HG03097 (cell line): ENCODE data around the gene DIMT1.
A peak's percentile ranks its signal among the peaks of the same experiment; 100 is the strongest.

Experiments used
- ATAC-seq: cut with Tn5 transposase; IDR thresholded peaks from one replicate; pipeline ENCODE4 v1.9.1; 2021; ENCODE audit not compliant: unreplicated experiment, low FRiP score

Gene DIMT1

DNA sequence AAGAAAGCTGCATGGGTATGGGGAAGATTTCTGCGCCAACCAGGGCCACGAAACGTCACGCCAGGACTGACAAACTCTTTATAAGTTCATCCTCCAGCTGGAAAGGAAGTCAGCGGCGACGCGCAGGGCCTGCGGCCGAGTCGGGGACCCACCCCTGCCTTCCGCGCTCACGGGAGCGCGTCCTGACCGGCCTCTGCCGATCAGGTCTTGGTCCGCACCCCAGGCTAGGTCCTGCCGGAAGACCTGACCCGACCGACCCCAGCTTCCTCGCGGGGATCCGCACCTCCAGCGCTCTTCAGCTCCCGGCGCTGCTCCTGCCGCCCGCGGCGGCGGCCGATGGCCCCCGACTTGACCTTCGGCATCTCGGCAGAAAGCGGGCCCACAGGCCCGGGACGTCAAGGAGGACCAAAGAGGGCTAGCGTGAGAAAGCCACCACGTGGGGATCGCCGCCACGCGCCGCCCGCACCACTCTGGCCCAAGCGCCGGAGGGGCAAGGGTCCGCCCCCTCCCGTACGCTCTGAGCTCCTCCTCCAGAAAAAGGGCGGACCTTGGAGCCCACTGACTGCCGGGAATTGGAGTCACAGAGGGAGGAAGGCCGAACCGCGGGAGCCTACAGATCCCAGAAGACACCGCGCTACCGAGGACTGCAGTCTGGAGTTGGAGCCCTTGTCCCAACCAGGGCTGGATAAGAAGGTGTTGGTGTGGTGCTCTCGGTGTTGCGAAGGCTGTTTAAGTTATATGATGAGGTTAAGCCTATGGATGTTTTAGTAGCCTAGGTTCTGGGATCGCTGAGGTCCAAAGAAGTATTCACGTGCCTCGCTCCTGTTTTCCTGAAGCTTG, at the start of gene DIMT1:
Gene DIMT1 (minus strand): TSS at position 495 of the 840 bp plus-strand sequence. CDS start 133 bp downstream, at position 362.
- peak; percentile 98 for ATAC-seq

DNA sequence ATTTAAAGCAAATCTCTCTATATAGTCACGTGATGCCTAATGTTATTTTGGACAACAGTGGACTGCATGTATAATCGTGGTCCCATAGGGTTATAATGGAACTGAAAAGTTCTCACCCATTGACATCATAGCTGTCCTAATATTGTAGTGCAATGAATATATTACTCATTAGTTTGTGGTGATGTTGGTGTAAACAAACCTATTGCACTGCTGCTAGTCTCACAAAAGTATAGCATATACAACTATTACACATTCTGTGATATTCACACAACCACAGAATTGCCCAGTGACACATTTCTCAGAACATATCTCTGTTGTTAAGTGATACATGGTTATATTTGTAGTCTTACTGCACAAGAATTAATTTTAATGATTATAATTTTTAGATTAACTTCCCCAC, 46.6 kb upstream of the DIMT1 start:
- ATAC-seq, result no peak

- no peak for ATAC-seq
Measured at GRCh38 chr5:62448528-62448927, 44.8 kb upstream of the DIMT1 start.

GRCh38 chr5:62432621-62433064, 28.9 kb upstream of the DIMT1 start:
- no peak for ATAC-seq

- no peak for ATAC-seq
Measured at GRCh38 chr5:62431735-62432620, 28.3 kb upstream of the DIMT1 start.

DNA sequence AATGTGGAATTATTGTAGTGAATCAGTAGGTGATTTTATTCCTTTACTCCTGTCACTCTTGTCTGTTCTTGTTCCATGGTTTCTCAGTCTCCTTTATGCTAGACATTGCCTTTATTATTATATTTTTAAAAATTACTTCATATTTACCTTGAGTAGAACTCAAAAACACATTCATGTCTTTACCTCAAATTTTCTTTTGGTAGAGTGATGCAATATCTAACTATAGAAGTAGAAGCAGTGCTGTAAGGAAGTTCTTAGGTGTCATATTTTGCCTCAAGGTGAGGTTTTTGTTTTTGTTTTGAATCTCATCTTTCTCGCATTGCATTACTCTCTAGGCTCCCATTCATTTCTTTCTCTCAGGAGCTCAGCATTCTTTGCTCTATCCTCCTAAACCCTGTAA, 21.1 kb upstream of the DIMT1 start:
- ATAC-seq, result no peak

DNA sequence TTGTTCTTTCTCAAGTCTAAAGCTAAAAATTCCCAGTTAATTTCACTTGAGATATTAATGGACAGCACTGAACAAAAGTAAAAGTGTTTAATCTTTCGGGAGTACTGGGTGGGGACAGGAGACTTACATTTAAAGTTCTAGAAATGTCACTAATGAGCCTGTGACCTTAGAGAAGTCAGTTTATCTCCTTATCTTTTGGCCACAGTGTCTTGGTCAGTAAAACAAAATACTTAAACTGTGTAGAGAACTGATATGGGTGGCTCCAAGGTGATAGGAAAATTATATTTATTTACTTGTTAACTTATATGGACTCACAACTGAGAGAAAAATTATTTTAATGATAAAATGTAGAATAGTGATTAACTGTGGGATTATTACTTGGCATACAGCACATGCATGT, 17.7 kb upstream of the DIMT1 start:
- no peak for ATAC-seq

DNA sequence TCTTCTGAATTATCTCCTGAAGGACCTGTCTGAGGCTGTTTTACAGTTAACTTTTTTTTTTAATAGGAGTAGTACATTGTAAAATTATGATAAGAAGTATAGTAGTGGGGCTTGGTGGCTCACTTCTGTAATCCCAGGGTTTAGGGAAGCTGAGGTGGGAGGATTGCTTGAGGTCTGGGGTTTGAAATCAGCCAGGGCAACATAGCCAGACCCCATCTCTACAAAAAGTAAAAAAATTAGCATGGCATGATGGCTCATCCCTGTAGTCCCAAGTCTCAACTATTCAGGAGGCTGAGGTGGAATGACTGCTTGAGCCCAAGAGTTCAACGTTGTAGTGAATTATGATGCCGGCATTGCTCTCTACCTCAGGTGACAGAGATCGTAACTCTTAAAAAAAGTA, 15.9 kb upstream of the DIMT1 start:
- no peak for ATAC-seq

DNA sequence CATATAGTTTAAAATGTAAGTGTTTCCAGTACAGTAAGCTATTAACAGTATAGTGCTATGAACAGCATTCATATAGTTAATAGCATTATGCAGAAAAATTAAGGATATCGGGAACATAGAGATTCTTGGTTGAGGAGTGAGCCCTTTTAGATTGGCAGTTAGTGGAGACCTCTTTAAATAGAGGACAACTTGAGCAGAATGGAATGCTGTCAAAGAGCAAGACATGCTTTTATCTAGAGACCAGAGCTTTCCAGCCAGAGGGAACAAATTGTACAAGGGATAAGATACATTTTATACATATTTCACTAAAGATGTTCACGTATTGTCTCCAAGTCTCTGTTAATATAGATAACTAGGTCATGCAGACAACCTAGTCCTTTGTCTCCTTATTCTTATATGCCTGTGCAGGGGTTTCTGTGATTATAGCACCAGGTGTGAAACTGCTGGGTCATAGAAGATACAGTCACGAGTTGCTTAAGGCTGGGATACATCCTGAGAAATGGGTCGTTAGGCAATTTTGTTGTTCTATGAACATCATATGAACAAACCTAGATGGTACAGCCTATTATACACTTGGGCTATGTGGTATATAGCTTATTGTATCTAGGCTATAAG, 14.9 kb upstream of the DIMT1 start:
- ATAC-seq, result no peak

DNA sequence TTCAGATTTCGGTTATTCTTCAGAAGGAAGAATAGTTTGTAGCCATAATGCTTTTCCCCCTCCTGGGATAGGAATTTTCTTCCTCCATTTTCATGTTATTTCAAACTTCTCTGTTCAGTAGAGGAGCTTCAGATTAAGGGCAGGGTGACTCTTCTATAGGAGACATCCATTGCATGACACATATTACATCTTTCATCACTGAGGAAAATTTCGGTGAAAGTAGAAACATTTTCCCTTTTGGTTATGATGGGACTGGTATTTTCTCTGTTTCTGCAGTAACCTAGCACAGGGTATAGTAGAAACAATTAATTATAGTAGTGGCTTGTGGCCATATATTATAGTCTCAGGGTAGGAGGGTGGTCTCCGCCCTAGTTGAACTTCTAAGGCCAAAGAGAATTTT, 10.0 kb upstream of the DIMT1 start:
- no peak for ATAC-seq

DNA sequence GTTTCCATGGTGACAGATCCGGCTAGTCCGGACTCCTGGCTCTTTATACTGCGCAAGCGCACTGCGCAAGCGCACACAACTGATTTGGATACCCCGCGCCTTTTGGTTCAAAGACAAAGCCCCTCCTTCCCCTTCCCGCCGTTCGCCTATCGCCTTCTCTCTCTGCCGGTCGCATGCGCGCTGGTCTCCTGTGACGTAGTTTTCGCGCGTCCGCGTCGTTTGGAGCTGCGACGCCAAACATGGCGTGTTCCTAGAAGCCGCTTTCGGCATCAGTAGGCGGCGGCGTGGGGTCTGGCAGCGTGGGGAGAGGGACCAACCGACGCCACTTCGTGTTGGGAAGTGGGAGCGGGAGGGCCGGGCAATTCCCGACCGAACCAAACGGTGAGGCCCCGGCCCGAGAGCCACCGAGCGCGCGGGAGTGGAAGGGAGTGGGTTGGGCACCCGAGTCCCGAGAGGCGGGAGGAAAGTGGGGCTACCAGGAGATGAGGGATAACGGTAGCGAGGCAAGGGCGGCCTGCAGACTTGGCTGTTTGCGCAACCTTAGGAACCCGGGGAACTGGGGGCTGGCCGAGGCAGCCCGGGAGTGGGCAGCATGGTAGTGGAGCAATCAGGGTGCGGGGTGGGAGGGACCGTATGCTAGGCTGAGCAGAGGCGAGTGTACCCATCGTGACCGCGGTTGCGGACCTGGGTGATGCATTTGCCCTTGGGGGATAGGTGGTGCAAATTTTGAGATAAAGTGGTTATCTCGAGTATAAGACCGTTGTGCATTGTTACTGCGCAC, 9.0 kb upstream of the DIMT1 start, which contains the start of gene IPO11:
Gene IPO11 (plus strand): TSS at position 215 of the 781 bp plus-strand sequence. CDS start 24,517 bp downstream, outside the sequence.
- ATAC-seq, result peak; percentile 96

GRCh38 chr5:62395210-62395950, 8.3 kb downstream of the DIMT1 start:
- ATAC-seq, result no peak

DNA sequence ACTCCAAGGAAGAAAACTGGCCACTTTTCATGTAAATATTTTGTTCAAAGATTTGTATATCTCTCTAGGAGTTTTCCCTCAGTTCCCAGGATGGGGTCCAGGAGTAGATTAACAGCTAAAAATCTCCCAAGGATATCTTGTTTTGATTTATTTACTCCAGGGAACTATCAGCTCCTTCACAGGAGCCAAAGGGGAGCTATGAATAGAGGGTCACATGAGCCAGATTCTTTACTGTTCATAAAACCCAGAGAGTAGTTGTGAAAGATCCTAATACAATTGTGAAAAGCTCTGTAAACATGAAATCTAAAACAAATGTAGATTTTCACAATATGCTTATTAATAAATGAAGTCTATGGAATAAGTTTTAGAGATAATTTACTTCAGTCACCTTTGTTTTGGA, 16.9 kb downstream of the DIMT1 start:
- ATAC-seq, result no peak

- no peak for ATAC-seq
Measured at GRCh38 chr5:62385816-62386400, 17.8 kb downstream of the DIMT1 start.

DNA sequence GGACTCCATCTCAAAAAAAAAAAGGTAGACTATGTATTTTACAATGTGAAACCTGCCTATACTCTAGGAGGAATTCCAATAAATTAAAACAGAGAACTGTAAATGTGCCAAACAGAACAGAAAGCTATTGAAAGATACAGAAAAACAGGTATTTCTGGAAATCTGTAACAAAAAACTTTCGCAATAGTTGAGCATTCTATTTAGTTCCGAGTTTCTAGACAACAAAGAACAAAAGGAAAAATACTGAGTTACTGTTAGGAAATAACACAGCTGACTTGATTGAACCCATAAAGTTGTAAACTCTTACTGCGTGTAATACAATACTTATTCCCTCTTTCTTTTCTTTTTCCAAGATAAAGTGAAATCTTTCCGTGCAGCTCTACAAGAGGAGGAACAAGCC, 18.6 kb downstream of the DIMT1 start:
- no peak for ATAC-seq

DNA sequence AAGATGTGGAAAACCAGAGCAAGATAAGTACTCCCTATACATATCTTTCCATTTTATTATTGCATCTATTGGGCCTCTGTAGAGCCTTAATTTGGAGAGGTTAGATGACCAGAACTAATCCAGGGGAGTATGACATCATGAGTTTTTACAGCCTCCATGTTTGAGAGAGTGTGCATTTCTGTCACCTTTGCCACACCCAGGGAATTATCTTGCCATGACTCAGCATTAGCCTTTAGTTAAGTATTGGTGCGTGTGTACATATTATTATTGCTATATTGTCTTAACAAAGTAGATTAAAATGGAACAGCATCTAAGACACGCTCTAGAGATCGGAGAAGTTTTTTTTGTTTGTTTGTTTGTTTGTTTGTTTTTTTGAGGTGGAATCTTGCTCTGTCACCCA, 27.6 kb downstream of the DIMT1 start:
- ATAC-seq, result no peak

DNA sequence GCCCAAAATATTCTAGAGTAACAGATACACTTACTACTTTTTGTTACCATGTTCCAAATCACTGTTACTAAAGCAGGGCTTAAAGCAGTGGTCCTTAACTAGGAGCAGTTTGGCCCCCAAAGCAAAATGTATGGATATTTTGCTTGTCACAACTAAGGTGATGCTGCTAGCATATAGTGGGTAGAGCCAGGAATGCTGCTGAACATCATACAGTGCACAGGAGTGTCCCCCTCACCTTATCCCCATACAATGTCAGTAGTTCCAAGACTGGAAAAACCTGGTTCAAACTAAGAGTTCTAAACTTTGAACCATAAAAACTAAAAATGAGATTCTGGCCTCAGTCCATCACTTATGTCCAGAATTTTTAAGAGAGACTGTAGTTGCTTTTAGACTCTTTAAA, 28.1 kb downstream of the DIMT1 start:
- no peak for ATAC-seq

DNA sequence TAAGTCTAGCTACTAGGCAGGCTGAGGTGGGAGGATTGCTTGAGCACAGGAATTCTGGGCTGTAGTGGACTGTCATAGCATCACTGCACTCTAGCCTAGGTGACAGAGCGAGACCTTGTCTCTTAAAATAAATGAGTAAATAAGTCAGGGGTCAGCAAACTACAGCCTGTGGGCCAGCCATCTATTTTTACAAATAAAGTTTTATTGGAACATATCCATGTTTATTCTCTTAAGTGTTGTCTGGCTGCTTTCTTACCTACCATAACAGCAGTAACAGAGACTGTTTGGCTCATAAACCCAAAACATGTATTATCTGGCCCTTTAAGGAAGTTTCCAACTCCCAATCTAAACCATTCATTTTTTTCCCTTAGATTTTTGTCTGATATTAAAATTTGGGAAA, 29.6 kb downstream of the DIMT1 start:
- ATAC-seq, result no peak

- no peak for ATAC-seq
Measured at GRCh38 chr5:62373382-62373781, 30.3 kb downstream of the DIMT1 start.
